GM18909 (cell line): Measurements from ENCODE around the gene PRICKLE3.
"Not testable (repeated sequence)": the region's sequence is repeated elsewhere in the genome, so short reads cannot be mapped to it uniquely, and the experiment has no call there.

Source experiments
- ATAC-seq: cut with Tn5 transposase; IDR thresholded peaks from one replicate; pipeline ENCODE4 v1.9.1; 2021; ENCODE audit warnings: mild to moderate bottlenecking; ENCODE audit not compliant: unreplicated experiment, poor library complexity

The PRICKLE3 gene

DNA sequence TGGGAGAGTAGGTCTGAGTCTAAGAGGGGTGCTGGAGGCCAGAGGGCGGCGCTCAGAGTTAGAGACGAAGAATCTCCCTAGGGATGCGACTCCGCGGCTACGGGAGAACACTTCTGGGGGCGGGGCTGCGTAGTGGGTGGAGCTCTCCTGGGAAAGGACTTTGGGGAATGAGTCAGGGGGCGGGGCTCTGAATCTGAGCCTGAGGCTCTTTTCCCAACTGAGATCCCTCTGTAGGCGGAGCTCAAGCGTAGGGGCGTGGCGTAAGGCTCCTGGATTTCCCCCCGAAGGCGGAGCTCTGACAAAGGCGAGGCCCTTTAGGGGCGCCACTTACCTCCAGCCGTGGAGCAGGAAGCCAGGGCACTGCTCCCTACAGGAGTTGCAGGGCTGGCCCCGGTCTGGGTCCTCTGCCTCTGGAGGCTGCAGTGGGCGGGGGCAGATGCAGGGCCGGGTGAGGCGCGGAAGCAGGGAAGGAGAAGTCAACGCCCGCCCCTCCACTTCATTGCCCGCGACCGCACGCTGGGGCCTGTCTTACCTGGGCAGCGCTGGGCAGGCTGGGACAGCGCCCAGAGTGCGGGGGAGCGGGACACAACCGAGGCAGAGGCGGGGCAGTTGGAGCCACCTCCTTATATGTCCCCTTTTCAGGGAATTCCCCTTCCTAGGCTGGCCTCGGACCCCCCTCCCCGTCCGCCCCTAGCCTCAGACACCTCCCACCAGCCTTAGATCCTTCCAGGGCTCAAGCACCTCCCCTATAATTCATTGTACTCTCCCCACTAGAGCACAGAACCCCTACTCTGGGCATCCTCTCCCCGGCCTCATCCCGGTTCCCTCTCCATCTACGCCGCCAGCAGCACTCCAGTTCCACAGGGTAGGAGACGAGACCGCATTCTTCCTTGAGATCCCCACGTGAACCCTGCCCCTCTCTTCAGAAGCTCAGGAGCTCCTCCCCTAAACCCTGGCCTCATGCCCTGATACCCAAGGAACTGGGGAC, 1.6 kb downstream of the PRICKLE3 start:
- no peak for ATAC-seq

DNA sequence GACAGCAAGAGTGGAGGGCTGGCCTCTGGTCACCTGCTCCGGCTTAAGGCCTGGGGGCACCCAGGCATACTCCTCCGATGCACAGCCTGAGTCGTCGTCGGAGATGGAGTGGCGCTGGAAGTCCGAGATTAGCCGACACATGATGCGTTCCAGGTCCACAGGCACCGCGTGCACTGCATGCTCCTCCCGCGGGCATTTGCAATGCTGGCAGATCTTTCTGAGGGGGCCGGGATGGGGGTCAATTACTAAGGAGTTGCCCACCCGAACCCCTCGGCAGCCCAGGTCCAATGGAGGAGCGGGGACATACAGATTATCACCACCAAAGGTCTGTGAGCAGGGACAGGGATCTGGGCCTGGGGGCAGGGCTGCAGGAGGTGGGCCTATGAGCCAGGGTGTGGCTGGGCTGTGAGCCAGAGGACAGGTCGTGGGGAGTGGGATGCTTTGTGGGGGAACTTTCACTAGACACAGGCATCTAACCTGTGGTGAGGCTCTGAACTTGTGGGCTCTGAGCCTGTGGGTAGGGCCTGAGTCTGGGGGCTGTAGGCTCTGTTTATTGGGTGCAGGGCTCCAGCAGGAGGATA, 2.4 kb downstream of the PRICKLE3 start:
- ATAC-seq: no peak

DNA sequence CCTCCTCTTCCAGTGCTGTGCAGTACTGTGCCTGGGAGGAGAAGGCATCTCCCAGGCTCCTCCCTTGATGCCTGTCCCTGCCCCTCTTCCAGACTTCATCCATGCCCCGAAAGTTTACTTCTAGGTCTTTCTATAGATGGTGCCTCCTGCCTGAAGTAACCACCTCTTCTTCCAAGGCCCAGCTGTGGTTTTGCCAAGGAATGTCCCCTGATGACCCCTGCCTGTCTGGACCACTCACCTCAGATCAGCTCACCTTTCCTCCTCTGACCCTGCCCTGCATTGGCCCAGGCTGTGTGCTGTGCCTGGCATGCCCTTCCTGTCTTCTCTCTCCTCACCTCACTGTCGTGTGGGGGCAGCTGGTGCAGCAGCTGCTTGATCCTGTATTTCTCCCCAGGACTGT, 6.8 kb downstream of the PRICKLE3 start:
- ATAC-seq: no peak

DNA sequence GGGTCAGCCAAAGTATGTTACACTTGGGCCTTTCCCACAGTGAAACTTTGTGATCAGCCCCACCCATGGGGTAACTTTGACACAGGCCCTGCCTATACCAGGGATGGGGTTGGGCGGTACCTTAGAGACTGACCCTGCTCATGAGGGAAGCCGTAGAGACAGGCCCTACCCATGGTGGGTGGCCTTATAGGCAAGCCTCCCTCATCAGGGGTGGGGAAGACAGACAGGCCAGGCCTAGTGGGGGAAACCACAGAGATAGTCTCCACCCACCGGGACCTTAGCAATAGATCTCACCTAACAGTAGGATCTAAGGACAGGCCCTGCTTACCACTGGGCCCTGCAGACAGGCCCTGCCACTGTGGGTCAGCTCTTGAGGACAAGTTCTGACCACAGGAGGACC, 7.6 kb downstream of the PRICKLE3 start:
- no peak for ATAC-seq

DNA sequence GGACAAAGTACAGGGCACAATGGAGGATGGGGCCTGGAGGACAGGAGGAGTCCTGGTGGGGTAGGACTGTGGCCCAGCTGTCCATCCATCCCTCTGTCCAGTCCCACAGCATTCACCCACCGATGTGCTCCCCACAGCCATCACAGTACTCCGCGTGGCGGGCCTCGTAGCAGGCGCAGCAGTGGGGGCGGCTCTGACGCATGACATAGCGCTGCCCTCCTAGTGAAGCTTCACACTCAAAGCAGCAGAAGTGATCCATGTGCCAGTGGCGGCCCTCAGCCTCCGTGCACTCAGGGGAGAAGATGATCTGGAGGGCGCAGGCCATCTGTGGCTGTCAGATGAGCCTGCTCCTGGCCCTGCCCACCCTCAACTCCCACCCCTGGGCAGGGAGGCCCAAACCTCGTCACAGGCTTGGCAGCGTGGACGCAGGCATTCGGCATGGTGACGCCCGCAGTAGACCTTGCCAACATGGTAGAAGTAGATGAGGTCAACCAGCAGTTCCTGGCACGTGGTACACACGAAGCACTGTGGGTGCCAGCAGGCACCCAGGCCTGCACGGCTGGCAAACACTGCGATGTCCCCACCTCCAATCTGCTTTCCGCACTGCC, 8.2 kb downstream of the PRICKLE3 start:
- ATAC-seq: no peak

DNA sequence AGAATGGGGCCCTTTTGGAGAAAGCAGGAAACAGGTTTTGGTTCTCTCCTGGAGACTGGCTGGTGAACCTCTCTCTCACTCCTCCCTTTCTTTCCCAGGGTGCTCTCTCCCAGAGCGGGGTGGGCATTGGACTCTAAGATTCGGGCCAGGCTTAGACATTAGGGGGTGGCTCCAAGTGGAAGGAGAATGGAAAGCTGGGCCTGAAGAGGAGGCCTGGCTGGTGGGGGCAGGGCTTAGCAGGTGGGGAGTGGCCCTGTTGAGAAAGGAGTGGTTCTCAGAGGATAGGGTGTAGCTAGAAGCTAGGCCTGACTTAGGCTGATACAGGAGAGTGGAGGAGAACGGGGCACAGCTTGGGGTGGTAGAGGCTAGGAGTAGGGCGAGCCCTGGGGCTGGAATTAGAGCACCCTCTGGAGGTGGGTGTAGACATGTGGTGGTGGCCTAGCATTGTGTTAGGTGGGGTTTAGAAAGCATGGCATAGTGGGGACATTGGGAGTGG, 8.8 kb downstream of the PRICKLE3 start:
- ATAC-seq: no peak

DNA sequence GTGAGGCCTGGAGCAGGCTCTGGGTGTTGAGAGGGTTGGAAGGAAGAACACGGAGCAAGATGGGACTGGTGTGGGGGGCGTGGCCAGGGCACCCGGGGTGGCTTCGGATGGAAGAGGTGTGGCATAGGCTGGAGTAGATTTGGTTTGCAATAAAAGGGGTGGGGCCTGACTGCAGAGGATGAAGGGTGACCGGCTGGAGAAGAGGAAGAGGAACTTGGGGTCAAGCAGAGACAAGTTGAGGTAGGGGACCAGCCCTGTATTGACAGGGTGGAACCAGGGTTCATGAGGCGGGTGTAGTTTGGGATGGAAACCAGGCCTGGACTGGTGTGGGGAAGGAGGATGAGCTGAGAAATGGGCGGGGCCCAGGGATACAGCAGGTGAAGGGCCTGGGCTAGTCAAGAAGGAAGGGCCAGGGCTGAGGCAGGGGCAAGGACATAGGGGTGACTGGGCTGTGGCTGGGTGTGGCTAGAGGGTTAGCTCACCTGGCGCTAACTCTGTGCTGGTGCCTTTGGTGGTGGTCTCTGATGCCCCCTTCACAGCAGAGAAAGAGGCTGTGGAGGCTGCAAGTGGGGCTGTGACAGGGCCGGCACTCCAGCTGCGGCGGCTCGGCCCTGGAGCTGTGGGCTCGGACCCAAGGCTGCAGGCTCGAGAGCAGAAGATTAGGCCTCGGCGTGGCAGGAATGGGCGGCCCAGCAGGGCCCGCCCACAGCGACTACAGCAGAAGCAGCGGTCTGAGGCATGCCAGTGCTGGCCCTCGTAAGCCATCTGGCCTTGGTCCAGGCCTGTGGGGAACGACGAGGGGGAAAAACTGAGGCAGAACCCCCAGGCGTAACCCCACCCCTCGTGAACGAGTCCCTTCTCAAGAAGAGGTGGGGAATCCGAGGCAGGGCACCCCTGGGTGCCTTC, 9.5 kb downstream of the PRICKLE3 start:
- no peak for ATAC-seq

DNA sequence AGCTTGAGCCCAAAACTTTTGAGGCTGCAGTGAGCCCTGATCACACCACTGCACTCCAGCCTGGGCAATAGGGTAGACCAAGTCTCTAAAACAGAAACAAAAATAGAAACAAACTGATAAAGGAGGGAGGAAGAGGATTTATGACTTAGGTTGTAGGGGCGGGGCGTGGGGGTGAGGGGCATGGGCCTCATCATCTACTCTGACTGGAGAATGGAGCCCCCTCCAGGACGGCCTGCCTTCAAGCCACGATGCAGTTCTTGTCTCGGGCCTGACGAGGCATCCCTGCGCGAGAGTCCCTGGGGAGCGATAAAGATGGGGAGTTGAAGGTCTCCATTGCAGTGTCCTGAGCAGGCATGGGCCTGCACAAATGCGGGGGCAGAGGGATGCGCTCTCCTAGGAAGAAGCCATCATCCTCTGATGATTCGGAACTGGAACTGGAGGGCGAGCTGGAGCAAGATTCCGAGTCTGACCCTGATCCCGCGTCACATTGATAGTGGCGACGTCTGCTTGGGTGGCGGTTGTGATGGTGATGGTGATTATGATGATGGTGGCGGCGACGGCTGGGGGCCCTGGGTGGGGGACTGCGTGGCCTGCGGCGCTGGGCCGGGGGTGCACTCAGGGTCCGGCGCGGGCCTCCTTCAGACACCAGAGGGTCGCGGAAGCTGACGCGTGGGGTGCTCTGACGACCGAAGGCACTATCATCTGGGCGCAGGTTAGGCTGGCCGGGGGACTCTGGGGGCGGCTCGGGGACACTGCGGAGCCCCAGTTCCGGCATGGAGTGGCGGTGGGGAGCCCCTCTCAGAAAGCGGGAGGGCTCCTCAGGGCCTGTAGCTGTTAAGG, 10.5 kb downstream of the PRICKLE3 start:
- no peak for ATAC-seq

DNA sequence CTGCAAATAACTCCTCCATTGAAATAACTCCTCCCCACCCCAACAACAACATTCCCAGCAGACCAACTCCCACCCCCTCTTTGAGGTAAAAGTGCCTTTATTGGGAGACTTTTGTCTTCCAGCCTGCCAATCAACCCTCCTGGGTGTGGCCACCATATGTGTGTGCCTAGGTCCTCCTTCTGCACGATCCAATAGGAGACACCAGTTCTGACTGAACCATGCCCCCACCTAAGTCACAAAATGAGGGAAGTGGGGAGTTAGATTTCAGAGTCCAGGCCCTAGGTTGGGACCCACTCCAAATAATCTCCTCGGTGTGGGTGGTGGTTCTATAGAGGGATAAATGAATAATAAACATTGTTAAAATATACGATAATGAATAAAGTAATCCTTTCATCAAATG, 11.4 kb downstream of the PRICKLE3 start:
- ATAC-seq: no peak

DNA sequence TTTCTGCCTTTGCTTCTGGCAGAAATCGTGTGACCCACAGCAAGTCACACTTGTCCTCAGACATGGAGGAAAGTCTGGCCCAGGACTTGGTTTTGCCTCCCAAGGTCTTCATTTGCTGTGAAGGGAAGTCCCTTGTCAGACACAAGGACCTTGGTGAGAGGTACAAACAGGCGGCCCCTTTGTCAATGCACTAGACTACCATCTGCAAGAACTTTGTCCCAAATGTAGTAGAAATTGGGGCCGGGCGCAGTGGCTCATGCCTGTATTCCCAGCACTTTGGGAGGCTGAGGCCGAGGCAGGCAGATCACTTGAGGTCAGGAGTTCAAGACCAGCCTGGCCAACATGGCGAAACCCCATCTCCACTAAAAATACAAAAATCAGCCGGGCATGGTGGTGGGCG, 12.6 kb downstream of the PRICKLE3 start:
- ATAC-seq: not testable (repeated sequence)

DNA sequence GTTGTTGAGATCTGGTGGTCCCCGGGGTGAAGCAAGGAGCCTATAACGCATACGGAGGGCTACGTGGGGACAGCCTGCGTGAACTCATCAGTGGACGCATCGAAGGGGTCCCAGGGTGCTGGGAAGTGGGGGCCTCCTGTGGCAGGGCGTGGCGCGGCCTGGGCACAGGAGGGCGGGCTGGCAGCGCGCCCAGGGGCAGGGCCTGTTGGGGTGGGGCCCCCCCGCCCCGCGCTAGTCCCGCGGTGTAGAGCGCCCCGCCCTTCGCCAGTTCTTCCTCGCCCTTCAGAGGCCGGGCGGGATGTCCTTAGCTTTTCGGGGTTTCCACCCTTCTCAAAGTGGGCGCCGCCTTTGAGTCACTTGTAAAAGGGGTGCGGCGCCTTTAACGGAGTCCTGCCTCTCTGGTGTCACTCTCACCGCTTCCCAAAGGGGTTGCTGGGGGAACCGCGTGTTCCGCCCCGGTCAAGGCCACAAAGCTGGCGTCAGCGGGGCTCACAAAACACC, 13.8 kb downstream of the PRICKLE3 start:
- ATAC-seq: peak; percentile 69

DNA sequence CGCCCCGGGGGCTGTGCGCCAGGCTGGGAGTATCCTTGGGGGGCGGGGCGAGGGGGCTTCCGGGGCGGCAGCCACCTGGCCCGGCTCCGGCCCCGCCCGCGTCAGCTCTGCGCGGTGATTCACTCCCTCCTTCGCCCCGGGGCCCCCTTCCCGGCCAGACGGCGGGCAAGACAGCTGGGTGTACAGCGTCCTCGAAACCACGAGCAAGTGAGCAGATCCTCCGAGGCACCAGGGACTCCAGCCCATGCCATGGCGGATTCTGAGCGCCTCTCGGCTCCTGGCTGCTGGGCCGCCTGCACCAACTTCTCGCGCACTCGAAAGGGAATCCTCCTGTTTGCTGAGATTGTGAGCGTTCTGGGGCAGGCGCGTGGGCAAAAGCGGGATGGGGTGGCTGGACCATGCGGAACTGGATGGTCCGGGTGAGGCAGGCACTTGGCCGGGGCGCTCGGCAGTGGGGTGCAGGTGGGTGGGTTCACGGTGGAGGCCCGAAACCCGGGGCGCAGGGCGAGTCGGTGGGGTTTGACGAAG, 14.4 kb downstream of the PRICKLE3 start, which contains the start of gene PLP2:
Gene PLP2, plus strand, starts transcription at position 147 of the 528 bp plus-strand sequence. Its CDS starts 103 bp downstream, at position 250.
- peak; percentile 27 for ATAC-seq

DNA sequence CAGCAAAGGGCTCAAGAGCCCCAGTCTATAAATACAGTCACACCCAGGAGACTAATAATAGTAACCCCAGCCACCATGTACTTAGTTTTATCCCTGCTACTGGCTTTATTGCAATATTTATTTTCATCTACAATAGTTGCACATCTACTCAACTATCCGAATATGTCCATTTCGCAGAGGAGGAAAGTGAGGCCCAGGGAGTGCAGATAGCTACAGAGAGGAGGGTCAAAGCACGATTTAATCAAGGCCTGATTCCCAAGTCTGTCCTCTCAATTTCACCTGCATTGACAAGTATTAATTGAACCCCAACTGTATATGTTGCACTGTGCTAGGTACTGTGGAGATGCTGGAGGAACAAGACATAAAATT, 18.4 kb downstream of the PRICKLE3 start:
- ATAC-seq: no peak

DNA sequence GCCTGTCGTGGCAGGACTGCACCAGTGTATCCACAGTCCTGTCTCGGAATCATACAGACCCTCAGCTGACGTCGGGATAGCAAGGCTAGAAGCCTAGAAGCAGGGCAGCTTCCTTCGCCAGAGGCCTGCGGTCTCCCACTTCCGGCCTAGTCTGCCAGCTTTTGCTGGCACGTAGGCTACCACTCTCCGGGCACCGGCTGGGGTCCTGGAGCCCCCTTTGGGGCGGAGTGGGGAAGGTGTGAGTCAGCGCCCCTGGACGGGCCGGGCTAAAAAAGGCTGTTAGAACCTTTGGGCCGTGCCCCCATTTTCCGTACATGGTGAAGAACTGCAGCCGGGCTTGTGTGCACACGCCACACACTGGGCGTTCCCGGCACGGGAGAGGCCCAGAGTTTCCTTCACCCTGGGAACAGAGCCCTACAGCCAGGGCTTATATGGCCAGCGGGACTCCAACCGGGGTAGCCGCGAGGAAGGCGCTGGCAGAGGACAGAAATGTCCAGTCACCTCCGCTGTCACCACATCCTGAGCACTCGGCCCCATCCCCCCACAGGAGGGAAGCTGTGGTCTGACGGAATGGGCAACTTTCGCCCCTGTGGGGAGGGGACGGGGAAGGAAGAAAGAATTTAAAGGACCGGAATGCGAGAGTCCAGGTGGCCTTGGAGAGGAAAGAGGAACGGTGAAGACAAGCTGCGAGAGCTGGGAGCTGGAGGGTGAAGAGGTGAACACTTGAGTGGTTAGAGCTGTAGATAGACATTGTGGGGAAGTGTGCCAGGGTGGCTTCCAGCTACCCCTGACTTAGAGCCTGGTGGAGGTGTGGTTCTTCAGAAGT, 19.0 kb downstream of the PRICKLE3 start:
- peak; percentile 29 for ATAC-seq

DNA sequence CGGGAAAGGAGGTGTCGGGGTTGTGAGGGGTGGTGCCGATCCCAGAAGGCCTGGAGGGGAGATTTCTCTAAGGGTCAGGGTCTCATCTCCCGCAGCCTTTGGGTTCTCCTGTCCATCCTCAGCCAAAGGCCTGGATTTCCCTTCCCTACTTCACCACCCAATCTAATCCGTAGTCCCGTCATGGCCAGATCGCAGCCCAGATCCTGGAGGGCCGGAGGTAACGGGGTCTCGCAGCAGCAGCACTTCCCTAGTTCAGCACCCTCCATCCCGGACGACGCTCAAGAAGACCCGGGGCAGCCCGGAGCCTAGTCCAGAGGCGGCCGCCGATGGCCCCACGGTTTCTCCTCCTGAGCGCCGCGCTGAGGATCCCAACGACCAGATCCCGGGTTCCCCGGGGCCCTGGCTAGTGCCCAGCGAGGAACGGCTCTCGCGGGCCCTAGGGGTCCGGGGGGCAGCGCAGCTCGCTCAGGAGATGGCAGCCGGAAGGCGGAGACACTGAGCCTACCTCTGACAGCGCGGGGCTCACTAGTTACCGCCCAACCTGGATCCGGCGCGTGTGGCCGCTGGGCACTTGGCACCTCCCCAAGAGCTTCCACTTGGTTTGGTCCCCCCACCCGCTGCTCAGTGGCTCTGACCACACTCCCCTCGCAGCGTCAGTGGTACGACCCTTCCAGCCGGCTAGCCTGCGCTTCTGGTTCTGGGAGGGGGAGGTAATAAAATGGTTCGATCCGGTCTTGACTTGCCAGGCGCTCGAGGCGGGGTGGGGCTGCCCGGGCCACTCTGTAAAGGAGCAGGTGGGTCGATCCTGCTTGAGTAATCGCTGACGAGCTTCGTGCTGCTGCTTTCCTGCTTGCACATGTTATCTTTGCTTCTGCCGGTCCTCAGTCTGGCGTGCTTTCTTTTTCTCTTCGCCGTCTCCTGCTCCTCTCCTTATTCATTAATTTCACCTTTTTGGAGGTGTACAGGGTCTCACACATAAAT, 20.0 kb downstream of the PRICKLE3 start:
- peak; percentile 43 for ATAC-seq

DNA sequence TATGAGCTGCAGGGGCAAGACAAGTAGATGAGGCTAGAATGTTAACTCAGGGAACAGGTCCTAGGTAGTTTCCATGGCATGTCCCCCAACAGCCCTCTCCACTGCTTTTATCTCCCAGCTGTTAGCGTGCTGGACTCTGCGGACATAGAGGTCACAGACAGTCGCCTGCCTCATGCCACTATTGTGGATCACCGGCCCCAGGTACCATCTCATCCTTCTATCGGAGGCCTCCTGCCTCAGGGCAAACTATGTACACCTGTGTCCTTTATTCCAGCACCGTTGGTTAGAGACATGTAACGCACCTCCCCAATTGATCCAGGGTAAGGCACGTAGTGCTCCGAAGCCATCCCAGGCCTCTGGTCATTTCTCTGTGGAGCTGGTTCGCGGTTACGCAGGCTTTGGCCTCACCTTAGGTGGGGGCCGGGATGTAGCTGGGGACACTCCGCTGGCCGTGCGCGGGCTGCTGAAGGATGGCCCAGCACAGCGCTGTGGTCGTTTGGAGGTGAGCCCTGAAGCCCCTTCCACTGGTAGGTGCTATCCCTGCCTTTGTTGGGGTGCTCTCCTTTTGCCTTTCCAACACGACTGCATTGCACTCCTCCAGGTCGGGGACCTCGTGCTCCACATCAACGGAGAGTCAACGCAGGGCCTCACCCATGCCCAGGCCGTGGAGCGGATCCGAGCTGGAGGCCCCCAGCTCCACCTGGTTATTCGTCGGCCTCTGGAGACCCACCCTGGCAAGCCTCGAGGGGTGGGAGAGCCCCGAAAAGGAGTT, 21.4 kb downstream of the PRICKLE3 start:
- ATAC-seq: no peak
